GM23338 (cell line): ENCODE measurements around the gene SCGN. TPM values are rescaled to one million over a fixed set of nuclear protein-coding genes. Genes with fewer than 3 reads are reported as not detected.

Source experiments
- ATAC-seq: fragments of 200-7000 bp; cut with Tn5 transposase; 3 replicates; pipeline ENCODE4 v1.9.1; 2020
- DNase-seq: peaks from one replicate; pipeline ENCODE4 v3.0.0-alpha.2; 2015; ENCODE audit warnings: low spot score
- H2AFZ ChIP-seq: fragments of 200-600 bp; sonication (generic); 2 replicates; pipeline ENCODE4 v1.8.0; 2016; ENCODE audit warnings: antibody characterized with exemption, mild to moderate bottlenecking, moderate library complexity
- H3F3A ChIP-seq: fragments of 200-600 bp; sonication (generic); replicated peaks from 2 replicates; pipeline ENCODE4 v1.8.0; 2017; ENCODE audit warnings: antibody characterized with exemption, mixed run types, low read depth
- H3K27ac ChIP-seq: fragments of 200-600 bp; sonication (generic); 2 replicates; pipeline ENCODE4 v1.6.1; 2016; ENCODE audit warnings: low read depth
- H3K27me3 ChIP-seq: fragments of 200-600 bp; sonication (generic); 2 replicates; pipeline ENCODE4 v1.8.0; 2016; ENCODE audit warnings: mild to moderate bottlenecking, mixed run types, moderate library complexity; ENCODE audit not compliant: insufficient read depth
- H3K36me3 ChIP-seq: fragments of 200-600 bp; sonication (generic); 2 replicates; pipeline ENCODE4 v1.8.0; 2016; ENCODE audit warnings: mild to moderate bottlenecking; ENCODE audit not compliant: insufficient read depth
- H3K4me1 ChIP-seq: fragments of 200-600 bp; sonication (generic); 2 replicates; pipeline ENCODE4 v1.8.0; 2016; ENCODE audit warnings: mild to moderate bottlenecking, moderate library complexity; ENCODE audit not compliant: insufficient read depth
- H3K4me2 ChIP-seq: fragments of 200-600 bp; sonication (generic); 2 replicates; pipeline ENCODE4 v1.7.1; 2017; ENCODE audit warnings: mixed run types
- H3K4me3 ChIP-seq: fragments of 200-600 bp; sonication (generic); 2 replicates; pipeline ENCODE4 v1.6.1; 2016; ENCODE audit warnings: mixed run types
- H3K79me2 ChIP-seq: fragments of 200-600 bp; sonication (generic); replicated peaks from 2 replicates; pipeline ENCODE4 v1.8.0; 2017; ENCODE audit warnings: mild to moderate bottlenecking; ENCODE audit not compliant: insufficient read depth
- H3K9me2 ChIP-seq: fragments of 200-600 bp; sonication (generic); 2 replicates; pipeline ENCODE4 v1.8.0; 2017; ENCODE audit not compliant: insufficient read depth
- H4K20me1 ChIP-seq: fragments of 200-600 bp; sonication (generic); replicated peaks from 2 replicates; pipeline ENCODE4 v1.8.0; 2017; ENCODE audit warnings: mild to moderate bottlenecking; ENCODE audit not compliant: insufficient read depth
- H3K27ac Mint-ChIP-seq: 2 replicates; pipeline ENCODE4 v1.8.0; 2020; ENCODE audit warnings: inconsistent platforms, mild to moderate bottlenecking, moderate library complexity, mixed read lengths
- H3K27me3 Mint-ChIP-seq: 3 replicates; pipeline ENCODE4 v1.8.0; 2022; ENCODE audit warnings: low read depth, mild to moderate bottlenecking, moderate library complexity, mixed read lengths, inconsistent platforms; ENCODE audit not compliant: insufficient read depth, poor library complexity
- H3K36me3 Mint-ChIP-seq: 3 replicates; pipeline ENCODE4 v1.8.0; 2021; ENCODE audit warnings: low read depth, mild to moderate bottlenecking, inconsistent platforms, moderate library complexity, mixed read lengths
- H3K4me1 Mint-ChIP-seq: 3 replicates; pipeline ENCODE4 v1.8.0; 2020; ENCODE audit warnings: mild to moderate bottlenecking, inconsistent platforms, mixed read lengths
- H3K4me3 Mint-ChIP-seq: 3 replicates; pipeline ENCODE4 v1.8.0; 2021; ENCODE audit warnings: moderate library complexity, mild to moderate bottlenecking, inconsistent platforms, mixed read lengths
- H3K9me3 Mint-ChIP-seq: 3 replicates; pipeline ENCODE4 v1.8.0; 2020; ENCODE audit warnings: moderate library complexity, mild to moderate bottlenecking, inconsistent platforms, mixed read lengths
- EZH2phosphoT487 ChIP-seq: fragments of 200-600 bp; sonication (generic); IDR thresholded peaks from one replicate; pipeline ENCODE4 v1.8.1; 2018; ENCODE audit warnings: antibody characterized with exemption; ENCODE audit not compliant: unreplicated experiment
- JUNB ChIP-seq: IDR thresholded peaks from one replicate; pipeline ENCODE4 v1.6.1; 2016; ENCODE audit warnings: antibody characterized with exemption; ENCODE audit not compliant: unreplicated experiment
- NANOG ChIP-seq: IDR thresholded peaks from 2 replicates; pipeline ENCODE4 v1.6.1; 2016; ENCODE audit warnings: antibody characterized with exemption, borderline replicate concordance
- REST ChIP-seq: IDR thresholded peaks from one replicate; pipeline ENCODE4 v1.6.1; 2018; ENCODE audit warnings: antibody characterized with exemption; ENCODE audit not compliant: unreplicated experiment
- ZNF114 ChIP-seq: fragments of 250-450 bp; sonication (Bioruptor Pico); IDR thresholded peaks from 2 replicates; pipeline ENCODE4 v1.5.0; 2020; ENCODE audit warnings: mild to moderate bottlenecking, moderate library complexity
- ZNF331 ChIP-seq: fragments of 250-450 bp; sonication (Bioruptor Pico); IDR thresholded peaks from 2 replicates; pipeline ENCODE4 v1.5.0; 2020; ENCODE audit warnings: low read depth, mild to moderate bottlenecking, moderate library complexity
- polyA plus RNA-seq: library from polyadenylated mRNA; unstranded; fragments of >200 nt; fragmentation: Nextera tagmentation; extraction: Ambion mirVana; gene quantifications from 2 replicates; pipeline ENCODE4 v1.2.1, GENCODE V29; 2016
- total RNA-seq: library from RNA; depleted of rRNA; stranded (reverse); fragments of >200 nt; shearing (Covaris generic); gene quantifications from 2 replicates; pipeline ENCODE4 v1.2.3, GENCODE V29; 2014
- TF ChIP-seq, protein P1 (sequence below): IDR thresholded peaks from 2 replicates; pipeline ENCODE4 v1.6.1; 2016; ENCODE audit warnings: antibody characterized with exemption
- TF ChIP-seq, protein P2 (sequence below), 2 experiments: fragments of 200-600 bp in 1 of 2; sonication (generic) in 1 of 2; conservative IDR thresholded peaks; 2 replicates each; pipeline versions ENCODE4 v1.5.1 to v1.6.1; 2016 to 2017; ENCODE audit warnings: antibody characterized with exemption in 2 of 2, low read depth in 2 of 2, mild to moderate bottlenecking in 2 of 2, moderate library complexity in 1 of 2

SCGN gene
- total and polyA plus RNA-seq, 2 experiments from 2014 or later = not detected

GRCh38 chr6:25637211-25637610, 14.8 kb upstream of the SCGN start:
- no peak overlapping the region for H3K4me3 ChIP-seq
- H3F3A ChIP-seq = no peaks in the 10 kb centered on the region
- Mint-ChIP-seq H3K4me3 (no peak overlapping the region), H3K36me3 (no peaks in the 10 kb centered on the region), H3K27me3 (no peaks in the 10 kb centered on the region), H3K9me3 (no peaks in the 10 kb centered on the region), H3K27ac (no peak overlapping the region), H3K4me1 (peaks cover 3% of the 10 kb centered on the region; the same call in 2 of the 3 replicates)
- no peak overlapping the region for H3K27ac ChIP-seq
- no peaks in the 10 kb centered on the region for H3K36me3 ChIP-seq
- H3K4me1 ChIP-seq = no peaks in the 10 kb centered on the region
- no peak overlapping the region for H3K4me2 ChIP-seq
- no peaks in the 10 kb centered on the region for H4K20me1 ChIP-seq
- no peak overlapping the region for H2AFZ ChIP-seq
- no peaks in the 10 kb centered on the region for H3K79me2 ChIP-seq
- ATAC-seq (no peak), DNase-seq (no peak)
- TF ChIP-seq EZH2phosphoT487 (no peak), ZNF331 (CRISPR knock-in tag) (no peak), JUNB (no peak), ZNF114 (CRISPR knock-in tag) (no peak)
- TF ChIP-seq, protein P1, sequence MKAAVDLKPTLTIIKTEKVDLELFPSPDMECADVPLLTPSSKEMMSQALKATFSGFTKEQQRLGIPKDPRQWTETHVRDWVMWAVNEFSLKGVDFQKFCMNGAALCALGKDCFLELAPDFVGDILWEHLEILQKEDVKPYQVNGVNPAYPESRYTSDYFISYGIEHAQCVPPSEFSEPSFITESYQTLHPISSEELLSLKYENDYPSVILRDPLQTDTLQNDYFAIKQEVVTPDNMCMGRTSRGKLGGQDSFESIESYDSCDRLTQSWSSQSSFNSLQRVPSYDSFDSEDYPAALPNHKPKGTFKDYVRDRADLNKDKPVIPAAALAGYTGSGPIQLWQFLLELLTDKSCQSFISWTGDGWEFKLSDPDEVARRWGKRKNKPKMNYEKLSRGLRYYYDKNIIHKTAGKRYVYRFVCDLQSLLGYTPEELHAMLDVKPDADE = no peak
- H3K27me3 ChIP-seq = no peaks in the 10 kb centered on the region
- no peaks in the 10 kb centered on the region for H3K9me2 ChIP-seq

GRCh38 chr6:25637960-25638434, 14.0 kb upstream of the SCGN start:
- no peak overlapping the region for H3K4me3 Mint-ChIP-seq
- DNase-seq = peak; percentile 76
- no peak overlapping the region for H2AFZ ChIP-seq
- peak; percentile 89 for TF ChIP-seq REST
- TF ChIP-seq, protein P2, sequence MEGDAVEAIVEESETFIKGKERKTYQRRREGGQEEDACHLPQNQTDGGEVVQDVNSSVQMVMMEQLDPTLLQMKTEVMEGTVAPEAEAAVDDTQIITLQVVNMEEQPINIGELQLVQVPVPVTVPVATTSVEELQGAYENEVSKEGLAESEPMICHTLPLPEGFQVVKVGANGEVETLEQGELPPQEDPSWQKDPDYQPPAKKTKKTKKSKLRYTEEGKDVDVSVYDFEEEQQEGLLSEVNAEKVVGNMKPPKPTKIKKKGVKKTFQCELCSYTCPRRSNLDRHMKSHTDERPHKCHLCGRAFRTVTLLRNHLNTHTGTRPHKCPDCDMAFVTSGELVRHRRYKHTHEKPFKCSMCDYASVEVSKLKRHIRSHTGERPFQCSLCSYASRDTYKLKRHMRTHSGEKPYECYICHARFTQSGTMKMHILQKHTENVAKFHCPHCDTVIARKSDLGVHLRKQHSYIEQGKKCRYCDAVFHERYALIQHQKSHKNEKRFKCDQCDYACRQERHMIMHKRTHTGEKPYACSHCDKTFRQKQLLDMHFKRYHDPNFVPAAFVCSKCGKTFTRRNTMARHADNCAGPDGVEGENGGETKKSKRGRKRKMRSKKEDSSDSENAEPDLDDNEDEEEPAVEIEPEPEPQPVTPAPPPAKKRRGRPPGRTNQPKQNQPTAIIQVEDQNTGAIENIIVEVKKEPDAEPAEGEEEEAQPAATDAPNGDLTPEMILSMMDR (conservative IDR thresholded peaks at IDR 0.05; ENCODE audit: low read depth in 2 of 2) = peak; percentile 45 to 76
- TF ChIP-seq NANOG = no peak
- no peaks in the 10 kb centered on the region for H3K79me2 ChIP-seq
- H3K4me1 ChIP-seq = no peaks in the 10 kb centered on the region
- H3F3A ChIP-seq = no peaks in the 10 kb centered on the region
- no peaks in the 10 kb centered on the region for H3K36me3 ChIP-seq
- H3K4me1 Mint-ChIP-seq = peaks cover 3% of the 10 kb centered on the region; the same call in 2 of the 3 replicates
- H3K9me3 Mint-ChIP-seq = no peaks in the 10 kb centered on the region
- H3K9me2 ChIP-seq = no peaks in the 10 kb centered on the region
- H3K27ac Mint-ChIP-seq = no peak overlapping the region
- no peaks in the 10 kb centered on the region for H3K36me3 Mint-ChIP-seq
- H3K27me3 Mint-ChIP-seq = no peaks in the 10 kb centered on the region
- H3K4me2 ChIP-seq = no peak overlapping the region
- no peaks in the 10 kb centered on the region for H3K27me3 ChIP-seq
- H3K27ac ChIP-seq = no peak overlapping the region
- H4K20me1 ChIP-seq = no peaks in the 10 kb centered on the region
- no peak overlapping the region for H3K4me3 ChIP-seq
- ATAC-seq = peak; percentile 98
